Renal pelvis (tissue), 4 donors: Measurements from ENCODE around the gene HTR3A. TPM values are rescaled to one million over a fixed set of nuclear protein-coding genes. Genes with fewer than 3 reads are reported as not detected.

Experiments used
- DNase-seq: peaks from one replicate; pipeline ENCODE4 v3.0.0-alpha.2; 2013
- polyA plus RNA-seq, 3 donors: library from polyadenylated mRNA; unstranded; fragments of 120-200 nt; gene quantifications; one replicate each; pipeline ENCODE4 v1.2.1, GENCODE V29; 2013; ENCODE audit not compliant: insufficient read length in 3 of 3

HTR3A gene
- polyA plus RNA-seq, 3 donors = 0.11 TPM; not detected in 2

DNA sequence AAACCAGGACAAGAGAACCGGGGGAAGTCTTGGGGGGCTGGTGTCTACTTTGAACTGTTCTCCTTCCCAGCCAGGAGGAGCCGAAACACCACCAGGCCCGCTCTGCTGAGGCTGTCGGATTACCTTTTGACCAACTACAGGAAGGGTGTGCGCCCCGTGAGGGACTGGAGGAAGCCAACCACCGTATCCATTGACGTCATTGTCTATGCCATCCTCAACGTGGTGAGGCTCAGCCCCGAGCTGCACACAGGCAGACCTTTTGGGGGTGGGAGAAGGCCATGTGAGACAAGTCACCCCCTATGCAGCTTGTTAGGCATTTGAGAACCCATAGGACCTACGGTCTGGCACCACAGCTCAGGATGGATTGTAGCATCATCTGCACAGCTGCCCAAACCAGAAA lies 2.8 kb downstream of the HTR3A start:
- no peak for DNase-seq

DNA sequence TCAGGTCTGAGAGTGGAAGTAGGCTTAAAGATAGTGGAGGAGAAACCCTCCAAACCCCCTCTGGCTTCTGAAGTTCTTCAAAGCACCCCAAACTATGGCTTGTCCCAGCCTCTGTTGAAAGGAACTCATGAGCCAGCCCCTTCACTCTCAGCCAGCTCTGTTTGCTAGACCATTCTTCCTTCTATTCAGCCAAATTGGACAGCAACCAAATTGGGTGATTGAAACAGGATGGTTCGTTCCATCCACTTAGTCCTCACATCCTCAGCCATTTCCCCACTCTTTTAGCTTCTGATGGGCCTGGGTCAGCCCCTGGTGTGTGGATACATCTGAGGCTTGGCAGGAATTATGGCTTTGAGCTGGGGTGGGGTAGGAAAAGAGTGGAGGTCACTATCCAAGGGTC lies 4.5 kb downstream of the HTR3A start:
- DNase-seq = no peak

DNA sequence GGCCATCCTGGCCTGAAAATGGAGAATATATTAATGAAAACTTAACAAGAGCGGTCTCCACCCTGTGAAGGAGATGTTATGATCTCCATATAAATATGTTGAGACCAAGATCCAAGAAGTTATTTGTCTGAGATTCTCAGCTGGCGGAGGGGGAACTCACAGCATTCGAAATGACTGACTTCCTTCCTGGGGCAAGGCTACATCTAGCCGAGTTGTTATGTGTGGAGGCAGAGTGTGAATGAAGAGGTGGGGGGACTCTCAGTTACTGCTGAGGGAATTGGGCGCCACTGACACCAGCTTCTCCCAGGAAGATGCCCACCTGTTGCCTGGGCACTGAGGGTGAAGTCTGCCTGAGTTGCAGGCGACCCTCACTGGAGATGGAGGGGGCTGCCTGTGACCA lies 5.9 kb downstream of the HTR3A start:
- DNase-seq = no peak

DNA sequence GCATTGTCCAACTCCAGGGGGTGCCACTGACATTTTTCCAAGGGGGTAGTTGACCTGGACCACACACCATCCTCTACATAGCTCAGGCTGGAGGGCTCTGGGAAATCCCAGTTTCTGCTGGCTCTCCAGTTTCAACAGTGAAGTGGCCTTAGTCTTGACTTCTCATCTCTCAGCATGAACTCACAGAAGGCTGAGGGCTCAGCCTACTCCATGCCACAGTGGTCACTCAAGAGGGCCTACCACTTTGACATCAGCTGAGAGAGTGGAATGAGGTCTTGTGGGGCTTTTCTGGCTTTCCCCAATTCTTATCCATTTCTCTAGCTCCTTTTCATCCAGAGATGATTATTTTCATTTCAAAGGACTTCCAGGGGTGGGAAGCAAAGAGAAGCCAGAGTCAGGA lies 7.4 kb downstream of the HTR3A start:
- DNase-seq = no peak

DNA sequence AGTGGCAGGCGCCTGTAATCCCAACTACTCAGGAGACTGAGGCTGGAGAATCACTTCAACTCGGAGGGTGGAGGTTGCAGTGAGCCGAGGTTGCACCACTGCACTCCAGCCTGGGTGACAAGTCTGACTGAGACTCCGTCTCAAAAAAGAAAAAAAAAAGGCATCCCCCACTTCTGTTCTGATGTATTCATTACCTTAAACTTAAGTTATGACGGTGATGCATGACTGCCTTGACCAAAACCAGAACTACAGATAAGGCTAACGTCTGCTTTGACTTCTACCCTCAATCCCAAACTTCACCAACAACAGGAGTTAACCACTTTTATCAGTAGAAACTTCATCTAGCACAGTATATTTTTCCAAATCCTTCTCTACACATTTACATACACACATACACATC lies 9.9 kb downstream of the HTR3A start:
- no peak for DNase-seq

DNA sequence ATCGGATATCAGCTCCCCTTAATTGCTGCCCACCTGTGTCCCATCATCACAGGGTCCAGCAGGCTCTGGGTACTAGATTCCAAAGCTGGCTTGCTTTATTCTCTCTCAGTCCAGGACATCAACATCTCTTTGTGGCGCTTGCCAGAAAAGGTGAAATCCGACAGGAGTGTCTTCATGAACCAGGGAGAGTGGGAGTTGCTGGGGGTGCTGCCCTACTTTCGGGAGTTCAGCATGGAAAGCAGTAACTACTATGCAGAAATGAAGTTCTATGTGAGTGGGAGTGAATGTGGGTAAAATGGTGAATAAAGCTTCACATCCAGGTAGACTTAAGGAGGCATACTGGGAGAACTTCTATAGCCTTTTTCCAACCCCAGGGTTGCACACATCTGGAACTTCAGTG lies 11.0 kb downstream of the HTR3A start:
- DNase-seq = no peak

DNA sequence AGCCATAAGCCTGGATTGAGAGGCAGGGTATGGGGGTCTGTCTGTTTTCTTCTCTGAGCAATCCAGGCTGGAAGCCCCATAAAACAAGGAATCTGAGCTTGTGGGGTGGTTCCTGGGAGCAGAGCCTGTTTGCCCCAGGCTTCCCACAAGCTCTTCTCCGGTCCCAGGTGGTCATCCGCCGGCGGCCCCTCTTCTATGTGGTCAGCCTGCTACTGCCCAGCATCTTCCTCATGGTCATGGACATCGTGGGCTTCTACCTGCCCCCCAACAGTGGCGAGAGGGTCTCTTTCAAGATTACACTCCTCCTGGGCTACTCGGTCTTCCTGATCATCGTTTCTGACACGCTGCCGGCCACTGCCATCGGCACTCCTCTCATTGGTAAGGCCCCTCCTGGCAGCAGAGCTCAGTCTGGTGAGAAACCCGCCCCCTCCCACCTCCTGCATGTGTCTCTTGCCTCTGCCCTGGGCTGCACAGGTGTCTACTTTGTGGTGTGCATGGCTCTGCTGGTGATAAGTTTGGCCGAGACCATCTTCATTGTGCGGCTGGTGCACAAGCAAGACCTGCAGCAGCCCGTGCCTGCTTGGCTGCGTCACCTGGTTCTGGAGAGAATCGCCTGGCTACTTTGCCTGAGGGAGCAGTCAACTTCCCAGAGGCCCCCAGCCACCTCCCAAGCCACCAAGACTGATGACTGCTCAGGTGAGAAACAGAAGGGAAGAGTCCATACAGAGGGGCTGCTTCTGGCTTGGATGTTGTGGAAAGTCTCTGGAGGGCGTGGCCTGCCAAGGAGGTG lies 11.6 kb downstream of the HTR3A start:
- no peak for DNase-seq

DNA sequence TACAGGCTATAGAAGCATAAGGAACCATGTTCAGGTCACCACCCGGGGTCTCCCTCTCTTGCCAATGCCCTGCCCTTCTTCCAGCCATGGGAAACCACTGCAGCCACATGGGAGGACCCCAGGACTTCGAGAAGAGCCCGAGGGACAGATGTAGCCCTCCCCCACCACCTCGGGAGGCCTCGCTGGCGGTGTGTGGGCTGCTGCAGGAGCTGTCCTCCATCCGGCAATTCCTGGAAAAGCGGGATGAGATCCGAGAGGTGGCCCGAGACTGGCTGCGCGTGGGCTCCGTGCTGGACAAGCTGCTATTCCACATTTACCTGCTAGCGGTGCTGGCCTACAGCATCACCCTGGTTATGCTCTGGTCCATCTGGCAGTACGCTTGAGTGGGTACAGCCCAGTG lies 14.5 kb downstream of the HTR3A start:
- no peak for DNase-seq

DNA sequence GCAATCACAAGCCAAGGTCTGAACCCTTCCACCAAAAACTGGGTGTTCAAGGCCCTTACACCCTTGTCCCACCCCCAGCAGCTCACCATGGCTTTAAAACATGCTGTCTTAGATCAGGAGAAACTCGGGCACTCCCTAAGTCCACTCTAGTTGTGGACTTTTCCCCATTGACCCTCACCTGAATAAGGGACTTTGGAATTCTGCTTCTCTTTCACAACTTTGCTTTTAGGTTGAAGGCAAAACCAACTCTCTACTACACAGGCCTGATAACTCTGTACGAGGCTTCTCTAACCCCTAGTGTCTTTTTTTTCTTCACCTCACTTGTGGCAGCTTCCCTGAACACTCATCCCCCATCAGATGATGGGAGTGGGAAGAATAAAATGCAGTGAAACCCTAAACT lies 15.0 kb downstream of the HTR3A start:
- DNase-seq = no peak

DNA sequence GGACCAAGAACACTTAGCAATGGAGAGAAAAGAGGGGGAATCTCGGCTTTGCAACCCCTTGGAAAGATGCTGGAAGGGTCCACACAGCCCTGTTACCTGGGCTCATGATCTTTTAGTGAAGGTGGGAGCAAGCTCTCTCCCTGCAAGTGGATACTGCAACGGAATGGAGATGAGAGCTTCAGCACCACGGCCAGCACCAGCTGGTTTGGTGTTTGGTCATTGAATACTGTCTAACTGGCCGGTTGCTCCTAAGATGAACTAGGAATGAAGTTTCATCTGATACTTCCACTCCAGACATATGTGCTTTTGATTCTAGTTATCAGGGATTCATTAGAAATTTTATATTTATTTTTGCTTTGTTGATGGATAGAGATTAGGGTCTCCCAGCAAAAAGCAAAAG lies 16.3 kb downstream of the HTR3A start:
- DNase-seq = peak; percentile 80

DNA sequence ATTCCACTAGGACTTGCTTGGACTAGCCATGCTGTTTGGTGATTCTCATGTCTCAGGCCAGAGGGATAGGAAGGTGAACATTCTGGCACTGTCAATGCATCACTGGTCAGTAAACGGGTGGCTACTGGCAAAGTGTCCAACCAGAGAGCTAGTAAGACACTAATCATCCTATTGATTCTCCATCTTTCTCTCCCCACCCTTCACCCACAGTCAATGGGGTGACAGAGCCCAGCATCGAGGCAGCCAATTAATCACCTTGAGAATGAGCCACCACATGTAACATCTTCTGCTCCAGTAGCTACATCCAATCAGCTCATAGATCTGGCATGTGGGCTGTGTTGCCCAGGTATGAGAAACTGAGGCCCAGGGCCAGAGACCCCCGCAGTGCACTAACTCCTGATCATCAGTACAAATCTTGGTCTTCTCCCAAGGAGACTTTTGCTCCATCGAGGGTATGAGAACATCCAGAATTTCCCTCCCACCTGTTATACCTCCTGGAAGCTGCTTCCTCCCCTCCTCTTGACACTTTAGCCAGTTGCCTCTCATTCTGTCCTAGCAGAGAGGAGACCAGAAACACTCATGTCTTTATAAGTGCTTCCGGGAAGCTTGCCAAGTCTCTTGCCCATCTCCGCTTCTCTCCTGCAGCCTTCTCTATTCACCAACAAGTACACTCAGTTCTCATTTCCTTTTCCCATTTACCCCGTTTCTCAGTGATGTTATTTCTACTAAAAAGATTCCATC lies 17.0 kb downstream of the HTR3A start:
- DNase-seq = no peak

DNA sequence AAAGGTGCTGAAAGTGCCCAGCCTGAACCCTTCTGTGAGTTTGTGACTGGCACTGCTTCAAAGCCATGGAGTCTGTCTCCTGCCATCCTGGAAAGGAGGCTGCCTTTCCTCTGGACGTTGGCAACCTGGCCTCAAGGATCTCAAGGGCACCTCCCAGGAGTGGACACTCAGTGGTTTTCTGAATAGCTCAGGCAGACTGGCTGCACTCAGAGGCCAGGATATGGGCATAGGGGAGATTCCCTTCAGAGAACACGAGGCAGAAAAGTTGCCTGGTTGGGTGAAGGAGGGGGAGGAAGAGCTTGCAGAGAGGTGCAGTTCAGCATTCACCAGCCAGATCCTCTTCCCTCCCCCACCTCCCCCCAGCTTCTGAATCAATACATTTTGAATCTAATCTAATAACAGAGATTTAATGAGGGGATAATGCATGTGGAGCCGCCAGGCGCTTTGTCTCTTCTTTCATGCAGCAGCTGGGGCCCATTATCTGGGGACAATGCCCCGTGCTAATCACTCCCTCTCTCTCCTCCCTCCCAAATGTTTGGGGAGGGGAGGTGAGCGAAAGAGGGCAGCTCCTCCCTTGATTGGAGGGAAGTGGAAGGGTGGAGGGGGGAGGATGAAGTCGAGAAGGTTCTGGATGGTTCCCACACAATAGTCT lies 17.7 kb downstream of the HTR3A start:
- no peak for DNase-seq

DNA sequence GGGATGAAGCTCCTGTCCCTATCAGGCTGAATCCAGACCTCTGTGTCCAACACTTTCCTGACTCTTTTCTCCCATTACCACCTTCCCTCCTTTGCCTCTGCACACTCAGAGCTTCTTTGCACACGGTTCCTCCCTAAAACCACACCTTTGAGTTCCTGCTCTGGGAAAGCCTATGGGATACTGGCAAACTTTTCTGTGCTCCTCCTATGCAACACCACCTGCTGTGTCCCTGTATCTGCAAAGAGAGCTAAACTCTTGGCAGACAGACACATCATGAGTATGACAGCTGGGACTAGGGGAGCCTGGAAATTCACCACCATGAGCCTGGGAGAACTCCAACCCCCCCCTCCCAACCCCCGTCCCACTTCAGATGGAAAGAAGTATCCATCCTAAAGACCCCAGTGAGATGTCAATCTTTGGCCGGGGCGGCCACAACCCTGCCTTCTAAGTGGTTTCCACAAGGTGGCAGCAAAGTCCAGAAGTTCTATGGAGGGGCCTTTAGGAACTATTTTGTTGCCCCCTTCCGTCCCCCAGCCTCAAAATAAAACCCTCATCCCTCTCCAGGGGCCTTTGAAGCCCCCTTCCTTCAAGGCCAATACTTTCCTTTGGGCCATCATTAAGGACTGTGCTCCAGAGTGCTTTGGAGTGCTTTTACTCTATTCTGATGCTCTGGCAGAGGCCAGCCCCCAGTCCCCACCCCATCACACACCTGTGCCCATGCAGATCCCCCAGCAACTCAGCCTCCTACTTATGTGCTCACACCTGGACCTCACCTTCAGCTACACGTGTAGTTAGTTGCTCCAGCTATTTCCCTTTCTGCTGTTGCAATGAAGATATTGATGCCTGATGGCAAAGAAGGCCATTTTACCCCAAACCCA lies 19.4 kb downstream of the HTR3A start:
- DNase-seq = no peak

DNA sequence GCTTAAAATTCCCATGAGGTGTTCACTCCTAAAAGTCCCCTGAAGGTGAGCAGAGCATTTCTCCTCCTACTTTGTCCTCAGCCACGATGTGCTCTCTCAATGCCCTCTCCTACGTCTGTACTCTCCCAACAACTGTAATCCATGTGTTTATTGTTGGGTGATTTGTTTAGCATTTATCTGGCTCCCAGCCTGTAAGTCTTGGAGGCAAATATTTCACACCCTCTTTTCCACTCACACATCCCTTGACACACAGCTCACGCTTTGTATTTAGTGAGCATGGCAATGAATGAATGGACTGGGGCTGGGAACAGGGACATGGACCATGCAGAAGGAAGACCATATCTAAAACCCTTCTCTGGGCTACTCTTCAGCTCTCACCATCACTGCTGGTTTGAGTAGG lies 22.6 kb downstream of the HTR3A start:
- no peak for DNase-seq

DNA sequence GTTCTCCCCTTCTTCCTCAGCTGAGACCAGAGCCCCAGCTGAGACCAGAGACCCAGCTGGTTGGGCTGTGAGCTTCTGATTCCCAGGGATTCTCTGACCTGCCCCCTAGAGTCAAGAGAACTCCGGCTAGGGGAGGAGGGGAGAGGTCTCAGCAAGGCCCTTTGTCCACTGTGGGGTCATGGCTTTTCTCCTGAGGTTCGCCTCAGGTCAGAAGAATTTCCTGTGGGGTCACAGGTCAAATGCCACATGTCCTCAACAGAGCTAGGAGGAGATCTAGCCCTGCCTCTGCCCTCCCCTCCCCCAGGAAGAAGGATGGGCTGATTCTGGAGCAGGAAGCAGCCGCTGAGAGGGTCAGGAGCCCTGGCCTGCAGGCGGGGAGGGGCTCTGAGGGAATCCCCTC lies 23.7 kb downstream of the HTR3A start:
- DNase-seq = no peak

DNA sequence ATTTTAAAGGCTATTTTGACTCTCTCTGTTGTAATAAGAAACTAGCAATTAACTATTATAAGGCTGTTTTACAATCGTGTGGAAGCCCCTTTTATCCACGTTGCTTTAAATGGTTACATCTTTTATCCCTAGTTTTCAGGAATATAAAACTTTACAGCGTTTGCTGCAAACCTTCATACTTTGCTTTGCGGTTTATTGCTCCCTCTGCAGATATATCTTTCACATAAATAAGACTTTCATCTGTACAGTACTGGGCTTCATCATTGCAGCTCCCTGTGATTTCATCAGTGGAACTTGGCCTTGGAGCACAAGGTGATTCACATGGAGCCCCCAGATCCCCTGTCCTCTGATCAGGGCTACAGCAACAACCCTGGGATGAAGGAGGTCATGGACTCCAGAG lies 25.6 kb downstream of the HTR3A start:
- no peak for DNase-seq

DNA sequence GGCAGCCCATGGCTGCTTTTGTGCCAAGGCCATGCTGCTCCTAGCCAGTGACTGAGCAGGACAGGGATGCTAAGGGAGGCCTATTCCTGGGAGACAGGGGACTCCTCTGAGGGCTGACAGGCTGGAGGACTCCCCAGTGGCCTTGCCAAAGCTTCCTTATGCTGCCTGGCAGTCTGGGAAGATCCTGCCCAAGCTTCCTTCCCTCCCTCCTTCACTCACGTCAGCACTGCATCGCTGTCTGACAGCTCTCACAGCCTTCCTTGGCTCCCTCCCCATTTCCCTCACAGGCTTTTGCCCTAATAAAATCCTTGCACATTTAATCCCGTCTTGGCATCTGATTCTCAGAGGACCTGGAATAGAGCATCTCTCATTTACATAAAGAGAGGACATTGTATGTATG lies 26.5 kb downstream of the HTR3A start:
- no peak for DNase-seq

DNA sequence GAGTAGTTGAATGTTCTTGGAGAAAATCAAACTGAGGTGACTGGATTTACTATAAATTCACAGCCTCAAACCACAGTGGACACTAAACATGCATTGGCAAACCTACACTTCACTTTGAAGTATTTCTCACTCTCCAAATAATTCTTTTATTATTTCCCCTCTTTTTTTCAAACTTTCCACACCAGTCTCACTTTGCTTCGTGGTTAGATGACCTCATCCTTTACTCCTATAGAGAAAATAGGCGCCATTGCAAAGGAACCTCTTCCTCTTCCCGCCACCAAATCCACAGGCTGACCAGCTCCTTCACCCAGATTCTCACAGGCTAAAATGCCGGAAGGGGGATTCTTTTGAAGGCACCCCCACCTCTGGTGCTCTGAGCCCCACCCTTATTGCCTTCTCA lies 33.4 kb downstream of the HTR3A start:
- DNase-seq = no peak

DNA sequence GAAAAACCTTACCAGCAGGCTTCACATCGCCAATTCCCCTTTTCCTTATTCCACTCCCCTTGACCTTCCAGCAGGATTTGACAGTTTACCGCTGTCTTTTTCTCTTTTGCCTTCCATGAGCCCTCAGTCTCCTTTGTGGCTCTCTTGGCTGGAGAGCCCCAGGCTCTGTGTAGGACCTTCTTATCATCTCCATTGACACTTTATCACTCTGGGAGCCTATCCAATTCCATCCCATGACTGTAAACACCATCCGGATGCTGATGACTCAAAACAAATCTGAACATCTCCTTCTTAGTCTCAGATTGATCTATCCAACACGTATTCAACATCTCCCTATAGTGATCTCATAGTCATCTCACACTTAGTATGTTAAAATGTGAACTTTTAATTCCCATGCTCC lies 36.0 kb downstream of the HTR3A start:
- no peak for DNase-seq

DNA sequence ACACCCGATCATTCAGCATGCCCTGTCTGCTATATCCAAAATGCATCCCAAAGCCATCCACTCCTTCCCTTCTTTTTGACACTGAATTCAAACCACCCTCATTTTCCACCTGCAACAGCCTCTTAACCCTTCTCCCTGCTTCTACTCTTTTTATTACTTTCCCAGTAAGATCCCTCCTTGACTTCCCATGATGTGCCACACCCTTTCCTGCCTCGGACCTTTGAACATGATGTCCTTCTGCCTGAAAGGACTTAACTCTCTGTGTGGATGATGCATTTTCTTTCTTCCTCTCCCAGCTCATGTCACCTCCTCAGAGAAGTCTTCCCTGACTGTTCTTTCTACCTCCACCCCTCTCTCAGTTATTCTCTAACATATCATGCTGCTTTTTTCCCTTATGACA lies 36.5 kb downstream of the HTR3A start:
- DNase-seq = no peak

DNA sequence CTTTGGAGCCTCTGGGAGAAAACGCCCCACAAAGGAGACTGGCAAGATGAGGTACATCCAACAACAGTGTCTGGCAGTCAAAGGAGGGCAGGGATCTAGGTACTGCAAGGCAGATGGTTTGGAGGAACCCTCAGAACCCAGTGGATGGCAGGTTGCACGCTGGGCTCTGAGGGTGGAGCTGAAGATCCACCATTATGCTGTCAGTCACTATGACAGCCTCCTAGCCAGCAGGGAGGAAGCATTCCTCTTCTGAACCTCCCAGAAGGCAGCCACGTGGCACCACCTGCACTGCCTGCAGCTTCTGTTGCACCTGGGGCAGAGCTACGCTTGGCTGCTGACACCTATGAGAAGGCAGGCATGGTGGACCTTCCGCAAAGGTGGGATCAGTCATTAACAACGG lies 40.2 kb downstream of the HTR3A start:
- no peak for DNase-seq

DNA sequence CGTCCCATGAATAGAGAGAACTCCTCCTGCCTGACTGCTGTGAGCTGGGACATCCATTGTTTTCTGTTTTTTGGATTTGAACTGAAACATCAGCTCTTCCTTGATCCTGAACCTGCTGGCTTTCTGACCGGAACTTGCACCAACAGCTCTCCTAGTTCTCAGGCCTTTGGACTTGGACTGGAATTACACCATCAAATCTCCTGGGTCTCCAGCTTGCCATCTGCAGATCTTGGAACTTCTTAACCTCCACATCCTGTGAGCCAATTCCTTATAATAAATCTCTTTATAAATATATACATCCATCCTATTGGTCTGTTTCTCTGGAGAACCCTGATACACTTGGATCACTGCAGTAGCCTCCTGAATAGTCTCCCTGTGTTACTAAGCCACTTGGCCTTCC lies 42.1 kb downstream of the HTR3A start:
- no peak for DNase-seq
